ENCODE results near the gene FLYWCH1.

DNA sequence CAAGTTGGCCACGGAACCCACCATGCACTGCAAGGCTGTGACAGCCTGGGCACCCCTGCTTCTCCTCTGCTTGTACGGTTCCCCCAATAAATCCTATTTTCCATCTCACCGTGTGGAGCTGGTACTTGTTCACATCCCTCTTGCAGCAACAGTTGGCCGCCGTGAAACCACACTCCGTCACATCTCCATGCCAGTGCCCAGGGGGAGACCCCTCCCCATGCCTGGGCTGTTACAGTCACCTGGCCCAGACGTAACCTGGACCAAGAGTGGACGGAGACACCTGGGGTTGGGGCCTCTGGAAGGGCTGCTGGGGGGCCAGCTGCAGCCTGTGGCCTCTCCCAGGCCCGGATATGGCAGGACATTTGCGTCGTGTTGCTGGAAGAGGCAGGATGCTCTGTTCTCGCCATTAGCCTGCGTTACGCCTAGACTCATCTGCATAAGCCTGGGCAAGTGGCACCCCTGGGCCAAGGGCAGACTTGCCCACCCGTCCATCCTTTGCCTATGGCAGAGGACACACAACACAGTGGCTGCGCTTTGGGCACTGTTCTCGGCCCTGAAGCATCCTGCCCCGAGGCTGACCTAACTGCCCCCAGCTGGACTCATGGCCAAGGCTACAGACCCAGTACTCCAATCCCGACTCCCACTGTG lies 38.1 kb downstream of the FLYWCH1 start:
- TF ChIP-seq EZH2 (IDR thresholded peaks at IDR 0.05) (no peak), POLR2AphosphoS5 (IDR thresholded peaks at IDR 0.05; ENCODE audit: borderline replicate concordance, low read depth, low read length) (no peak)
